Activated T-cell treated with anti-CD3 and anti-CD28 coated beads for 4 hours (primary cell): ENCODE results near the gene CYP8B1.

Experiments used
- DNase-seq: peaks from one replicate; pipeline ENCODE4 v3.0.0-alpha.2; 2020

CYP8B1 gene

DNA sequence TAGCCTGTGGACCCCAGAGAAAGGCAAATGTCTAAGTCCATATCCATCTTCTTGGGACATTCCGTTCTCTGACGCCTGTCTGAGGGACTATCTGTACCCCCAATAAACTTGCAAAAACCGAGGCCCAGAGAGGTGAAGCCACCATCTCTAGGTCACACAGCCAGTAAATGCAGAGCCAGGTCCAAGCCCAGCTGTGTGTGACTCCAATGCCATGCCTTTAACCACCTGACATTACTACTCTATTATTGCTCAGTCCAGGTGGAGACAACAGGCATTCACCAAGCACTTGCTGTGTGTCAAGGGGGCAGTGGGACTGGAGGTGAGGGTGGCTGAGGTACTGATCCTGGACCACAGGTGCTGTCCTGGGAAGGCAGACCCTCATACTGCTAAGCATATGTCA, 25.4 kb downstream of the CYP8B1 start:
- no peak for DNase-seq

GRCh38 chr3:42849017-42849416, 26.7 kb downstream of the CYP8B1 start:
- DNase-seq, result no peak

- DNase-seq, result no peak
Measured at GRCh38 chr3:42847731-42848130, 27.9 kb downstream of the CYP8B1 start.

DNA sequence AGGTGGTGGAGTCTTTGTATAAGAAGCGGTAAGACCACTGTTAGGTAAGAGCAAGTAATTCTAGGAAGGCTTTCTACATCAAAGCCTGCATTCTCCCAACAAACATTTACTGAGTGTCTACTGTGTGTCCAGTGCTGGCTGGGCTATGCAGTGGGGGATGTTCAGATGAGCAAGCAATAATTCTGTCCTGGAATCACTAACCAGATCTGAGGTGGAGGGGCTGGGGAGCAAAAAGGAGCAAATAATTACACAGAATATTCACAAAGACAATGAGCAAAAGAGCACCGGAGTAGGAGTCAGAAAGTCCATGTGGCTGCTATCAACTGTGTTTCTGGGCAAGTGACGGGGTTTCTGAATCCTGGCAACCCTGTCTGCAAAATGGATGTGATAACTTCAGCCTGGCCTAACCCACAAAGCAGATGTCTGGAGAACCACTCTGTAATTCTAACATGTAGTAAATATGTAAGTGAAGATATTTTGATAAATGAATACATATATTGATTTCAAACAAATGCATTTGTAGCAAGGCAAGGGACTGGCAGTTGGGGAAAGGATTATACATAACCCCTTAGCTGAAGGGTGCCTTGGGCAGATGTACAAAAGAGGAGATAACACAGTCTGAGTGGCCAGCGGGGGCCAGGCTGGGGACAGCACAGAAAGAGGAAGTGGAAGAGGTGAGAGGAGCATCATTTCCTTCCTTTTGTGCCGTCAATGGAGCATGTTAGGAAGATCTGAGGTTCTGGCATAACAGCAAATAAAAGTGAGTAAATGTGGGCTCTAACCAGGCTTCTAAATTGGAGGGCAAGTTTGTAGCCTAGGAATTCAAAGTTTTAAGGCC, 28.8 kb downstream of the CYP8B1 start:
- no peak for DNase-seq

GRCh38 chr3:42844815-42845214, 30.9 kb downstream of the CYP8B1 start:
- DNase-seq, result no peak

- DNase-seq, result no peak
Measured at GRCh38 chr3:42844412-42844713, 31.3 kb downstream of the CYP8B1 start.

- no peak for DNase-seq
Measured at GRCh38 chr3:42843713-42844411, 31.8 kb downstream of the CYP8B1 start.

GRCh38 chr3:42841332-42841731, 34.3 kb downstream of the CYP8B1 start:
- no peak for DNase-seq

DNA sequence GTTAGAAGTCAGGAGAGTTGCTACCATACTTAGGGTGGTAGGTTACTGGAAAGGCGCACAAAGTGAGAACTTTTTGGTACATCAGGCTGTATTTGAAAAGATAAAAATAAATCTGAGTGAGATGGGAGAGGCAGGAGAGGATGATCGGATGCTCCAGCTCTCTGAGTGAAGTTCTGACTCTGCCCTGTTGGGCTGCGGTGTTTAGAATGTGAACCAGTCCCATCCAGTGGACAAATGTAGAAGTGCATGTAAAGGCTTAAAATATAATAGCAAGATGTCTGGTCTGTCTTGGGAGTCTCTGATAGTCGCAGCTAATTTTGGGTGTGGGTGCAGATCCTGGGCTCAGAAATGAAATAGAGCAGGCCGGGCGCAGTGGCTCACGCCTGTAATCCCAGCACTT, 36.1 kb downstream of the CYP8B1 start:
- DNase-seq, result peak; percentile 7

DNA sequence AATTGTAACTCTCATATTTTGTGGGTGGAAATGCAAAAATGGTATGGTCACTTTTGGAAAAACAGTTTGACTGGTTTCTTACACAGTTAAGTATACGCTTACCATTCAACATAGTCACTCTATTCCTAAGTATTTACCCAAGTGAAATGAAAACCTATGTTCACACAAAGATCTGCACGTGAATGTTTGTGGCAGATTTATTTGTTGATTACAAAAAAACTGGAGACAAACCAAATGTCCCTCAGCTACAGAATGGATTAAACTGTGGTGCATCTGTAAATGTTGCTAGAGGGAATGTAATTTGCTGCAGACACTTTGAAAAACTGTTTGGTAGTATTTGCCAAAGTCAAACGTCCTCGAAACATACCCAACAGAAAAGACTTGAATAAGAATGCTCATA, 37.1 kb downstream of the CYP8B1 start:
- DNase-seq, result no peak

GRCh38 chr3:42836150-42837123, 39.2 kb downstream of the CYP8B1 start:
- DNase-seq, result no peak

GRCh38 chr3:42831321-42831713, 44.4 kb downstream of the CYP8B1 start:
- peak; percentile 62 for DNase-seq

GRCh38 chr3:42830437-42831320, 45.0 kb downstream of the CYP8B1 start:
- no peak for DNase-seq

GRCh38 chr3:42829628-42830436, 45.8 kb downstream of the CYP8B1 start:
- DNase-seq, result no peak

DNA sequence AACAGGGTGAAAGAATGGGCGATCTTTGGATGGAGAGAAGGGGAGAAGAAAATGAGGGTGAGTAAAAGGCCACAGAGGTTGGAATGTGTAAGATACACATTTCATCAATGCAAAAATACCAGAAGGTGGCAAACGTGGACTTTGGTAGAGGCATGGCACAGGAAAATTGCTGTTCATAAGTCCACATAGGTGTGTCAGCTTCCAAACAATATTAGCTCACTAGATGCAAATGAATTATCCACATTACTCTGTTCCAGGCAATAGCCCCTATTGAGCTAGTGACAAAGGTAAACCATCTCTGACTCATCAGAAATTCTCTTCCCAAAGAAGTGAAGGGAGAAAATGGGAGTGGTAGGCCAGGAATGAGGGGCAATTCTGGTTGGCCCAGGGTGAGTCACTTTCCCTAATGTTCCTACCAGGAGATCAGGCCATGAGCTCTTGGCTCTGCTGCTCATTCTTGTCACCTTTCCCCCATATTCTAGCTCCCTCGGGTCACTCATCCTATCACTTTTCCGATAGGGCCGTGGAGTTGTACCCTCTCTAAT, 46.5 kb downstream of the CYP8B1 start:
- DNase-seq, result no peak

DNA sequence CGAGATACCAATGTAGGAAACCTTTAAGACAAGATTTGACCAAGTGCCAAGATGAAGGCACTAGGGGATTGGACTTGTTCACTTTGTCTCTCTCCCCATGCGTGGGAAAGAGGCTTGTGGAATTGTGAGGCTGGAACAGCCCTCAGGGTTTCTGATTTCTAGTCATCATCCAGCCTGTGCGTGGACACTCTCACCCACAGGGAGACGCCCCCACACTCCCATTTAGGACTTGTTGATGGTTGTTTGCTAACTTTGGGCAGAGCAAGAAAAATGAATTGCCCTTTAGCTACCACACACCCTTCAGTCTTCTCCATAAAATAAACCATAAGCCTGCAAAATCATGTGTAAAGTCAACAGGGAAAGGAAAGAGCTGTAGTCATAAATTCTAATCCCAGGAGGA, 48.0 kb downstream of the CYP8B1 start:
- DNase-seq, result no peak

- no peak for DNase-seq
Measured at GRCh38 chr3:42827023-42827422, 48.7 kb downstream of the CYP8B1 start.

GRCh38 chr3:42826141-42826540, 49.5 kb downstream of the CYP8B1 start:
- no peak for DNase-seq

DNA sequence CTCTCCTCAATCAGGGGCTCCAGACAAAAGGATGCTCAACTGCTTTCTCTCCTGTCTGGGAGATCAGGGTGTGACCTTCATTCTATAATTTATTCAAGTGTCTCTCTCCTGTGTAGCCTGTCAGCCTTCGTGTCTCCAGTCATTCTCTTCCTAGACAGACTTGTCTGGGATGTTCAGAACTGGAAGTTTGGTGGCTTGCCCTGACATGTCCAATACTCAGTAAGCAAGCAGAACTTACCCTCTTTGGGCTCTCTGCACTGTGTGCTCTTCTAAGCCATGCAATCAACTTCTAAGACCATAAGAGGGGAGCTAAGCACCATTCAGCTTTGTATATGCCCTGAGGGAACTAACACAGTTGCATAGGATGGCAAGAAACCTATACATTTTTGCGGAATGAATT, 52.3 kb downstream of the CYP8B1 start:
- no peak for DNase-seq

- DNase-seq, result no peak
Measured at GRCh38 chr3:42822828-42823227, 52.9 kb downstream of the CYP8B1 start.
